Middle frontal gyrus (tissue), 1 donor: ENCODE measurements around the gene BMF.
"Not testable (repeated sequence)": the region's sequence is repeated elsewhere in the genome, so short reads cannot be mapped to it uniquely, and the experiment has no call there.

Experiments used
- DNase-seq: peaks from one replicate; pipeline ENCODE4 v3.0.0-alpha.2; 2015; ENCODE audit warnings: low spot score; ENCODE audit errors: extremely low spot score

Gene BMF

DNA sequence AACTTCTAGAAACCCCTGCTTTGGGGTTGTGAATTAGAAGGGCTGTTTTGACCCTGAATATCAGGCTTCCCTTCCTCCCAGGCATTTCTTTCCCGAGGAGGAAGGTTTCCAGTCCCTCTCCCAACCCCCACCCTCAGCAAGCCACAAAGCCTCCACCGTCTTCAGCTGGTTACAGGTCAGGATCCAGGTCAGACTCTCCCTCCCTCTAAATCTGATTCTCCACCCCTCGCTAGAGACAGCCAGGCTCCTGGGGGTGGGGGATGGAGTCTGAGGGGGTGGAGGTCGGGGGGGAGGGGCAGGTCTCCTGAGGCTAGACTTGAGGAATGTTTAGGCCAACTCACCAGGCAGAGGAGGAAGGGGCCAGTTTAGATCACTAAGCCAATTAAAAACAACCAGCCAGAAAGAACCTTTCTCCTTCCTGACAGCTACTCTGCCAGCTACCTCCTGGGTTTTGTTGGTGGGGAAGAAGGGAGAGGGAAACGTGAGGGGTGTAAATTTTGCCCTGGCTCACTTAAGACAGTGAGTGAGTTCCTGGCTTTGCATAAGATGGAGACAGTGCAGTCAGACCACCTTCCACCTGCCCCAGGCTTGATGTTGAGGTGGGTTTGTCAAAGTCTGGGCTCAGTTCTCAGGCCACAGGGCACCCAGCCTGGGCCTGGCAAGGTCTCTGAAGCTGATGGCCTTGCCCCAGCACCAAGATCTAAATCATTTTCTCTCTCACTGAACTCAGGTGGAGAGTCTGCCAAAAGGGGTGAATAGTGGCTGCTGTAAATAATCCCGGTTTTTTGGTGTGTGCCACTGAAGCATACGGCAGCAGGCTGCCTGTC lies 19.5 kb downstream of the BMF start:
- DNase-seq: no peak

DNA sequence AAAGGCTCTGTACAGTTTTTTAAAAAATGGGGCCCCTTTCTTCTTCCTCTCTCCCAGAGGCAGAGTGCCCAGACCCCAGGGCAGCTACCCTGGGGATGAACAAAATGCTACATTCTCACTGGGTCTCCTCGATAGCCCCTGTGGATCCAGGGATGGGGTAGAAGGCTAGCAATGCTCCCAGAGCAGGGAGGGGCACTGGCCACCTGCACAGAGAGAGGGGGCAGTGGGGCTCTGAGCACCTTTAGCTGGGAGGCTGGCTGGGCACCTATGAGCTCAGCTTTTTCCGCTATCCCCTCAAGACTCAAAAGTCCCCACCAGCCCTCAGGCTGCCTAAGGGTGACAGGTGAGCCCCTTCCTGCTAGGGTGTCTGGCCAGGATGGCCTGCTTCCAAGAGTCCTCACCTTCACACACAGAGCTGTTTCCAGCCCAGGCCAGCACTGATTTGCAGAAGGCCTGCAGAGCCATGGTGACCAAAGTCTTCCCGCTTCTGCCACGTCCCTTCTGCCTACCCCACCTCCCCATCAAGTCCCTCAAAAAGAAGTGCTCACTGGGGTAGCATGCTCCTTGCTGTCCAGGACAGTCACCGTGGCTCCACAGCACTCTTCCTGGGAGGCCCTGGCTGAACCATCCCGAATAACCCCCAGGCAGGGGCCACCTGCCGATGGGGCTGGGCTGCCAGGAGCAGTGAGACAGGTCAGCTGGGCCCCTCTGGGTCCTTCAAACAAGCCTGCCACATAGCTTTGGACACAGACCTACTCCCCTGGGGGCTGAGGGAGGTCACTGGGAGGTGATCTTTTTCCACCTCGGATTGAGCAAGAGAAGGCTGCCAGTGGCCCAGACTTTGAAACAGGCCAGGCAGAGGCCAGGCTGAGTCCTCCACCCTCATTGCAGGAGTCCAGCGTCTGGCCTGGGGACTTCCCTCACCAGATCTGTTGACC lies 20.4 kb downstream of the BMF start:
- no peak for DNase-seq

DNA sequence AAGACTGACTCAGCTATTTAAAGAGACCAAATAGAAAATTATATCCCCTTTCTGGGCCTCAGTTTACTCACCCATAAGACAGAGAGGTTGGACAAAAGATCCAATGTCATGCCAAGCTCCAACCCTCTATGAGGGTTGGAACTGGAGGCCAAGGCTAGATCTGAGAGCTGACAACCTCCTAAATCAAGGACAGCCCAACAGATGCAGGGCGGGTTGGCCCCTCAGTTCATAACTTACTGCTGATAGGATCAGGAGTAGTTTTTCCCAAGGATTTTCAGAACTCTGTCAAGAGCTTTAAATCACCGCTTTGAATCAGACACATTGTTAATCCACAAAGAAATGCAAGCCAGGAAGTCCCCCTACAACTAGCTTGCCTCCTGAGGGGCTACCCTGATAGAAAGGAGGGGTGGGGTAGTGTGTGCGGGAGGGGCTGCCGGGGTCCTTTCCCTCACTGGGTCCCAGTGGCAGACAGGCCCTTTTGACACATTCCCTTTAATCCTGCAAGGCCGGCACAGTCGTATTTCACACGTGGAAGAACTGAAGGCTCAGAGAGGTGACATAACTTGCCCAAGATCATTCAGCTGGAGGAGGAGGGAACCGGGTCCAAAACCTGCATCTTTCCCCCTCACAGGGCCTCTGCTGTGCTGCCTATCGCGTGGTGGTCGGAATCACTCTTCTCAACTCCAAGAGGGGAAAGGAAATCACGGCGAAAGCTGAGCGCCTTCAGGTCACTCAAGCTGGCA lies 21.4 kb downstream of the BMF start:
- no peak for DNase-seq

GRCh38 chr15:40085266-40085665 lies 23.4 kb downstream of the BMF start:
- no peak for DNase-seq

DNA sequence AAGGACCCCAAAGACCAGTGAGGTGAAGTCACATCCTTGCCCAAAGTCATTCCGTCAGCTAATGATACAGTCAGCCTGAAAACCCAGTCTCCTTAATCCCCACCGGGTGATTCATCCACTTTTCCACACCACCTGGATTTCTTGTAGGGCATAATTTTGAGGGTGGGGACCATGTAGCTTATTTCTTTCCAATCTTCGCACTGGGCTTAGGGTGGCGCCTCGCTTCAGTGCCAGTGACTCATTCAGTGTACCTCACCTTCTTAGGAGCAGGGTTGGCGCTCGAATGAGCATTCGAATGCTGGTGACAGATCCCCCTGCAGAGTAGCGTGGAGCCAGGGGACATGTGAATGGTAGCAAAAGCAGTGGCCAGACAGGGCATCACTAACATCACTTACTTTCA lies 24.0 kb downstream of the BMF start:
- no peak for DNase-seq

- DNase-seq: no peak
Observed at GRCh38 chr15:40082195-40082883, 26.3 kb downstream of the BMF start.

DNA sequence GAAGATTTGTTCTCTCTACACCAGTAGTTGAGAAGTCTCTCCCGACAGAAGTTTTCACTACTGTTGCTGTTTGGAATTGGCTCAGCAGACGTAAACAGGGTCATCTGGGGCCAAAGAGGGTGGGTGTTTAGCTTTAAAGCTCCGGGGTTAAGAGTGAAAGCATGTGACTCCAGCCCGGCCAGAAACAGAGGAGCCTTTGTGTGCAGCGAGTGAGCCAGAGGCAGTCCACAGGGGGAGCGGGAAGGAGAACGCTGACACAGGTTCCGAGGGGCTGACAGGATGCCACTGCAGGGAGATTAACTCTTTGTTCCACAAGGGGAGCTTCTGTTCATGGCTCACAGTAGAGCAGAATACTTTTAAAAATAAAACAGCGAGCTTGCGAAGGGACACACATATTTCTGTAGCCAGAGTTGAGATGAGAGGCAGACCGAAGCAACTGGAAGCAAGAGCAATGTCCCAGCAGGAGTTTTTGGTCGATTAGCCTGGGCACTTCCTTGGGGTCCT lies 26.9 kb downstream of the BMF start:
- peak; percentile 69 for DNase-seq

DNA sequence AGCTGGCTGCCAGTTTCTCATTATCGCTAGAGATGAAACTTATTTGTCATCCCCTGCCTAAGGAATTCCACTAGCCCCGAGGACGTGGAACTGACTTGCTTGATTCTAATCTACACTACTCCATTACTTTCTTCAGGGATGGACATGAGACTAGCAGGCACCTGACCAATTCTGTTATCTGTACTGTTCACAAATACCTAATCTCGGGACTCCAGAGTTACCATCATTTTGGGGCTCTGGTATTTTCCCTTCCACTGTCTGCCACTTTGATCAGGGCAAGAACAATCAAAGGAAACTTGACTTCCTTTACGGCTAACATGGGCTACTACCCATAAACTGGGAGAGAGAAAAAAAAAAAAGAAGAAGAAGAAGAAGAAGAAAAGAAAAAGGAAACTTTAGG lies 27.8 kb downstream of the BMF start:
- DNase-seq: no peak

DNA sequence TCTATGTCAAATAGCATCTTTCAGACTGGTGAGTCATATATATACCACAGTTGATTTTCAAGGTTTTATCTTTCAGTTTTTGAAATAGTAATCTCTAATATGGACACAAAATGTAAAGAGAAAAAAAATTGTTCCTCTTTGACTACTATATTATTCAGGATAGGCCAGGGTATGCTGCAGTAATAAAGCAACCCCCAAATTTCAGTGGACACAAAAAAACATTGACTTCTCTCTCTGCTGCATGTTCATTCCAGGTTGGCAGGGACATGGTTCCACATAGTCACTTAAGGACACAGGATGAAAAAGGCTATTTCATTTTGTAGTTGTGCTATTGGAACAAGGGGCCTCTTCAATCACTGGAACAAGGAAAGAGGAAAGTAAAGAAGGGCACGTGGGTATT lies 28.6 kb downstream of the BMF start:
- no peak for DNase-seq

GRCh38 chr15:40079456-40079855 lies 29.2 kb downstream of the BMF start:
- no peak for DNase-seq

DNA sequence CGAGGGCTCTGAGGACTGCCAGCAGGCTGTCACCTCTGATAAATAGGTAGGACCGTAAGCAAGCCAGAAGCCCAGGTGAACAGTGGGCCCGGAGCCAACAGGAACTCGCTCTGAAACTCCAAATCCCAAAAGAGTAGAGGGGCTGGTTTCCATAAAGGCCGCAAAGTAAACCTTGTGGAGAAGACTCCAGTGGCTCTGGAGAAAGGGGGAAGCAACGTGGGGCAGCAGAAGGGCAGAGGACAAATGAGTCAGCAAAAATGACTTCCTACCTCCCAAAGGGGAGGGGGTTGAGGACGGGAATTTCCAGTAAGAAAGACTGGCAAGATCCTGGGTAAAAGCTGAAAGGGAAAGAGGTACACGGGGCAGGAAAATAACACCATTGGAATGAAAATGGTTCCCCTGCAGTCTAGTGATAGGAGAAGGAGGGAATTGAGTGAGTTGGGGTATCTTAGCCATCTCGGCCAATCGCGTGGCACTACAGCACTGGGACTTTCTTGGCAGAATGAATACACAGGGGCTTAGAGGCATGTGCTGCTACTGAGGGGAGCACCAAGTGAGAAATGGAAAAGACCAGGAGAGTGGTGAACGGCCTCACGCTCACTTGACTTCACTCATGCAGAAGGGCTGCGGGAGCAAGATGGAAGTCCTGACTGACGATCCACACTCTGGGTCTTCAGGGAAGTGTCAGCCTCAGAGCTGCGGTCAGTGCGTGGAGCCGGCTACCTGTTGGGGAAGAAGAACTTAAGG lies 33.2 kb downstream of the BMF start:
- DNase-seq: no peak

DNA sequence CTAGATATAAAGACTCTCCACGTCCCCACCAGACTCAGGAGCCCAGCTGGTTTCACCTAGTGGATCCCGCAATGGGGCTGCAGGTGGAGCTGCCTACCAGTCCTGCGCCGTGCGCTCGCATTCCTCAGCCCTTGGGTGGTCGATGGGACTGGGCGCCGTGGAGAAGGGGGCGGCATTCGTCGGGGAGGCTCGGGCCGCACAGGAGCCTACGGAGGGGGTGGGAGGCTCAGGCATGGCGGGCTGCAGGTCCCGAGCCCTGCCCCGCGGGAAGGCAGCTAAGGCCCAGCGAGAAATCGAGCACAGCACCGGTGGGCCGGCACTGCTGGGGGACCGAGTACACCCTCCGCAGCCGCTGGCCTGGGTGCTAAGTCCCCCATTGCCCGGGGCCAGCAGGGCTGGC lies 34.0 kb downstream of the BMF start:
- not testable (repeated sequence) for DNase-seq

GRCh38 chr15:40073716-40074490 lies 34.8 kb downstream of the BMF start:
- DNase-seq: not testable (repeated sequence)

DNA sequence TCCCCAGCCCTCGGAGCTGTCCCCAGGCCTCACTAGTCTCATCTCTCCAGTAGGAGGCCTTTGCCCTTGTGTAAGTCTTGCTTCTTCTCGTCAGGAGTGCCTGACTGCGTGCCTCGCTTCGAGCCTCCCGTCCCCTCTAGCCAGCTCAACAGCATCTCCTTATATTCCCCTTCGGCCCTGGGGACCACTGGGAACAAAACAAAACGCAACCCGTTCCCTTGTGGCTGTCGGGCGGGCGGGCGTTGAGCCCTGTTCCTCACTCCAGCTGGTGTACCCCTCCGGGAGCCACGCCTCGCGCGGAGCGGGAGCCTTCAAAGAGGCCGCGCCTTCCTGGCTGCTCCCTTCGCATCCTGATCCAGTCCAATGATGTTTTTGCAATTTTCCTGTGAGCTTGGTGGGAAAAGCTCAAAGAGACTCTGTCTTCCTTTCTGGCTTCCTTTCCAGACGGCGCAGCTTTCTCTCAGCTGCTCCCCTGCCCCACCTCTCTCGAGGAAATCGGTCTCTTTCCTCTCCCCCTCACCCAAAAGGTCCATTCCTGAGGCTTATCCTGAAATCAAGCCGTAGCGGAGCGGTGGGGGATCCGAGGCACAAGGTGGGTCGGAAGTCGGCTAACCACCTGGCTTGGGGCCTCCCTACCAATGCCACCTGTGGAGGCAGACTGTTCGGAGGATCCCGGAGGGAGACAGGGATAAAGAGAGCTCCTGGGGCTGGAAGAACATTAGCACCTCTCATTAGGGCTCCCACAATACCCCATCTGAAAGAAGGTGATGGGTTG lies 36.3 kb downstream of the BMF start:
- no peak for DNase-seq

GRCh38 chr15:40070608-40071218 lies 38.0 kb downstream of the BMF start:
- no peak for DNase-seq

DNA sequence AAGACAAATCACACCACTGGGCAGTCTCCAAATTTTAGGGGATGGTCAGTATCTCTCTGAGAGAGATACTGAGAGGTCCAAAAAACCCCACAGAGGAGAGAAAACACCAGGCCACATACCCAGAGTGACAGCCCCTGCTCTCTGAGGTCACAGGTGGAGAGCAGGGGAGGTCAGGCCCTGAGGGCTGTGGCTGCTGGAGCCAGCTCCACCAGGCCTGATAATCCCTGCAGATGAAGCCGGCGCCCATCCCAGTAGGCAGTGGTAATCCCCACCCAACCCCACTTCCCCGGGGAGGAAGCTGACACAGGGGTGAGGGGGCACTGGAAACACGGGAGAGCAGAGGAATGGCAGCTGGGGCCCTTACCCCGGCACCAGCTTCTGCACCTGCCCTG lies 38.5 kb downstream of the BMF start:
- no peak for DNase-seq

GRCh38 chr15:40069178-40070165 lies 39.2 kb downstream of the BMF start:
- DNase-seq: peak; percentile 89
